SK-N-DZ (cell line): ENCODE results near the gene SOCS3.
A peak's percentile ranks its signal among the peaks of the same experiment; 100 is the strongest.

Experiments used
- DNase-seq: peaks from one replicate; pipeline ENCODE4 v3.0.0-alpha.2; 2015; ENCODE audit warnings: low spot score

SOCS3 gene

DNA sequence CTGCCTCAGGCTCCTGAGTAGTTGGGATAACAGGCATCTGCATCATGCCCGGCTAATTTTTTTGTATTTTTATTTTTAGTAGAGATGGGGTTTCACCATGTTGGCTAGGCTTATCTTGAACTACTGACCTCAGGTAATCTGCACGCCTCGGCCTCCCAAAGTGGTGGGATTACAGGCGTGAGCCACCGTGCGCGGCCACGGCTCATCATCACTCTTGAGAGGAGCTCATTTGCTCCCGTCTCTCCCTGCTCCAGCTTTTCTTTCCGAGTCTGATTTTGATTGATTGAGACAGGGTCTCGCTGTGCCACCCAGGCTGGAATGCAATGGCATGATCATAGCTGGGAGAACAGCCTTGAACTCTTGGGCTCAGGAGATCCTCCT lies 31.2 kb upstream of the SOCS3 start:
- DNase-seq = no peak

- DNase-seq = no peak
These were observed 30.6 kb upstream of the SOCS3 start for GRCh38 chr17:78390241-78391050.

DNA sequence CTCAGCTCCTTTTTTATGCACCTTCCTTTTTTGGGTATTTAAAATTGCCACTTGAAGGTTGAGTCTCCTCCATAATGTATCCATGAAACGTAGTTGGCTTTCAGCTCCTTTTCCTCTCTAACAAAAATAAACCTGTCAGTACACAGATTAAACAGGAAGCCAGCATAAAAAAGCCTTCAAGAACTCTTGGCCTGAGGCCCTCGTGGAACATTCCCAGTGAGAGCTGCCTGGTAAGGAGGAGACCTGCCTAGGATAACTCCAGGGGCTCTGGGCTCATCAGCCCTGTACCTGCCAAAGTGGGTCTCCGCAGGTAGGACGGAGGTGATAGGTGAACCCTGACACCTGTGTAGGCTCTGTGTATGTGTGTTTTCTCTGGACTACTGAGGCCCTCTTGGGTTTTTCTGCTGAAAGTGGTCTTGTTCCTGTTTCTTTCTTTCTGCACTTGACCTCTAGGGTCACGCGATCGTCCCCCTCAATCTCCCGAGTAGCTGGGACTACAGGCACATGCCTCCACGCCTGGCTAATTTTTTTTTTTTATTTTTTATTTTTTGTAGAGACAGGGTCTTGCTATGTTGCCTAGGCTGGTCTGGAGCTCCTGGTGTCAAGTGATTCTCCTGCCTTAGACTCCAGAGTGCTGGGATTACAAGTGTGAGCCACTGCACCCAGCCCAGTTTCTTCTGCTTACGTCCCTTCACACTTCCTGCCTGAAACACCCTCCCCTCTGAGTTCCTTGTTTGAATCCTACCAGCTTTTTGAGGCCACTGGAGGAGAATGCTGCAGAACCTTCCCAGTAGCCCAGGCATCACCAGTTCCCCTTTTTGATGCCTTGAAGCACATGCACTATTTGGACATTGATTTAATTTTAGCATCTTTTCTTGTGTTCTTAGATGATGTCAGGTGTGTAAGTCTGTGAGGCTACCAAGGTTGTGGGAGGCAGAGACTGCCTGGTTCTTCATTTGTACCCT lies 28.4 kb upstream of the SOCS3 start:
- DNase-seq = no peak

- no peak for DNase-seq
These were observed 24.8 kb upstream of the SOCS3 start for GRCh38 chr17:78384479-78385175.

- no peak for DNase-seq
These were observed 24.0 kb upstream of the SOCS3 start for GRCh38 chr17:78383725-78384471.

GRCh38 chr17:78381601-78382232 lies 21.8 kb upstream of the SOCS3 start:
- DNase-seq = no peak

GRCh38 chr17:78380370-78380769 lies 20.5 kb upstream of the SOCS3 start:
- no peak for DNase-seq

DNA sequence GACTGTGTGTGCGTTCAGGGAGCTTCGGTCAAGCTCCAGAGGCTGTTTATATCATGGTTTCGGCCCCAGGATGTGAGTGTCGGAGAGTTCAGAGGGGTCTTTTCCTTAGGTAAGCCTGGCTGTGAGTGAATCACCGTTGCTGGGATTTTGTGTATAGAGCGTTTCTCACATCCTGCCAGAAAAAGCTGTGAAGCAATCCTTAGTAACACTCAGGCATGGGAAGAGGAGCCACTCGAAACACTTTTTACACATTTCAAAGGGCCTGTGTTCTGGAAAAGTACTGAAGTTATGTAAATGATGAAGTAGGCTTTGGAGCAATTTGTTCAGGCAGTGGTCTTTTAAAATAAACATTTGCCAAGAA lies 19.2 kb upstream of the SOCS3 start:
- DNase-seq = no peak

DNA sequence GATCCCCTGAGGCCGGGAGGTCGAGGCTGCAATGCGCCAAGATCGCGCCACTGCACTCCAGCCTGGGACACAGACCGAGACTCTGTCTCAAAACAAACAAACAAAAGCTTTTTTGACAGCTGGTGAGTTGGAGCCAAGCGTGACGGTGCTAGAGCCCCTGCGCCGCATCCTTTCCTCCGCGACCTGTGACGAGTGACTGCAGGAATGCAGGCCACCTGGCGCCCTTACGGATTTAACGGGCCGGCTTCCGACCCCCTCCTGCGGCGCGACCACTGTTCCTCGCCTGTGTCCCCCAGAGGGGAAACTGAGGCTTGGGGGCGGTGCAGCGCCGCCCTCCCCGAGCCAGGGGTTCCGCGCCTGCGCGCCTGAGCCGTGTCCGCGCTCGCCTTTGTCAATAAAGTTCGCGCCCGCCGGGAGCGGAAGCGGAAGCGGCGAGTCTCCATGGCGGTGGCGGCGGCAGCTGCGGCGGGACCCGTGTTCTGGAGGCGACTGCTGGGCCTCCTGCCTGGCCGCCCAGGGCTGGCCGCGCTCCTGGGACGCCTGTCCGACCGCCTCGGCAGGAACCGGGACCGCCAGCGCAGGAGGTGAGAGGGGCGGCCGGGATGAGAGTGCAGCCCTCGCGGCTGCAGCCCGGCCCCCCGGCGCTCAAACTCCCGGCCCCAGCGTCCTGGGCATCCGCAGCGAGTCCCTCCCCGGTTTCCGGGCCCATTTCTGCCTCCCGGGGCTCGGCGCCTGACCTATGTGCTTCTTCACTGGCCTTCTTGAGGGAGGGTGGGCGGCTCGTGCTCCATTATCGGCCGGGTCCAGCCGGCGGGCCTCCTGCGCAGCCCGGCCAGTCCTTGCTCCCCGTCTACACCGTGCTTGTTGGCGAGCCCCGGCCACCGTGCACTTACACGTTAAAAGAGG lies 18.6 kb upstream of the SOCS3 start, which contains the start of gene PGS1:
PGS1 (plus strand) TSS at position 425 of the 906 bp plus-strand sequence; CDS start at position 442, 17 bp downstream.
- peak; percentile 72 for DNase-seq

GRCh38 chr17:78377858-78378224 lies 18.0 kb upstream of the SOCS3 start:
- no peak for DNase-seq

DNA sequence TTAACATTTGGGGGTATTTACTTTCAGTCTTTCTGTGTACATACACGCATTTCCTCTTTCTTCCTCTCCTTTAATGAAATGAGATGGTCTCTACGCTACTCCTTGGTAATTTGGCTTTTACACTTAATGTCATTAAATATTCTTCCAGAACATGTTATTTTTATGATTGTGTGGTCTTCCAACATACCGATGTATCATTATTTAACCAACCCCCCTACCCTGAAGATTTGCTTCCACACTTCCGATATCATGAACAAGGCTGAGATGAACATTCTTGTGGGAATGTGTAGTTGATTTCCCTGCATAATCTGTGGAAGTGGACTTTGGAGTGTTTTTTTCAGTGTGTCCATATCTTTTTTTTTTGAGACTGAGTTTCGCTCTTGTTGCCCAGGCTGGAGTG lies 16.3 kb upstream of the SOCS3 start:
- no peak for DNase-seq

- DNase-seq = no peak
These were observed 15.7 kb upstream of the SOCS3 start for GRCh38 chr17:78375401-78376151.

DNA sequence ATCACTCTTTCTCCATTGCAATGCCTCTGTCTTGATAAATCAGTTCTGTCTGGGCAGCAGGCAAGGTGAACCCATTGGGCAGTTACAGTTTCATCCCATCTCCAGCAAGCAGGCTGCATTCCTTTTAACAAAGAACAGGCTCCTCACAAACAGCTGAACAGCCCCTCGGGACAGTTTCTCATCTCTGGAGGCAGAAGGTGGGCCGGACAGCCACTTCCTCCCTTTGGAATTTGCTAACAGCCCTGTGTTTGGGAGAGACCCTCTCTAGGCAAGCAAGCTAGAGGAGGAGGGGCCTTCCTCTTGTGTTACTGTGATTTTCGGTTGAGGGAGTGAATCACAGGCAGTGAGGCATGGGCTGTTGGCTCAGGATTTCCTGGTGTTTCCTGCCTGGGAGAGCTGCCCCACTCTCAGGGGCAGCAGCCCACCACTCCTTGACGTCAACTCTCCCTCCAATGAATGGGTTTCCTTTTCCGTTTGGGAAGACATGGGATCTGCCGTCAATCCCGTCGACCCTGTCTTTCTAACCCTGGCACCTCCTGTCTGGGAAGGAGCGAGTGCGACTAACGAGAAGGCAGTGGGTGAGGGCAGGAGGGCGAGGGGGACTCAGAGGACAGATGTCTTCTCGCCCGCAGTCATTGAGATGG lies 14.9 kb upstream of the SOCS3 start:
- no peak for DNase-seq

- DNase-seq = no peak
These were observed 14.3 kb upstream of the SOCS3 start for GRCh38 chr17:78374189-78374588.

- no peak for DNase-seq
These were observed 13.0 kb upstream of the SOCS3 start for GRCh38 chr17:78372841-78373240.

DNA sequence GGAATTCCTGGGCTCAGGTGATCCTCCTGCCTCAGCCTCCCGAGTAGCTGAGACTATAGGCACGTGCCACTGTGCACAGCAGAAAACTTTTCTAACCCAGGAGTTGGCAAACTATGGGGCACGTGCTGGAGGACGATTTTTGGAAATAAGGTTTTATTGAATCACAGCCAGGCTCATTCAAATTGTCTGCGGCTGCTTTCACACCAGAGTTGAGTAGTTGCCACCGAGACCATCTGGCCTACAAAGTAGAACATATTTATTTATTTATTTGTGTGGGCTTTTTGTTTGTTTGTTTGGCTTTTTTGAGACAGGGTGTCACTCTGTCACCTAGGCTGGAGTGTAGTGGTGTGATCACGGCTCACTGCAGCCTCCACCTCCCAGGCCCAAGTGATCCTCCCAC lies 11.2 kb upstream of the SOCS3 start:
- DNase-seq = no peak

DNA sequence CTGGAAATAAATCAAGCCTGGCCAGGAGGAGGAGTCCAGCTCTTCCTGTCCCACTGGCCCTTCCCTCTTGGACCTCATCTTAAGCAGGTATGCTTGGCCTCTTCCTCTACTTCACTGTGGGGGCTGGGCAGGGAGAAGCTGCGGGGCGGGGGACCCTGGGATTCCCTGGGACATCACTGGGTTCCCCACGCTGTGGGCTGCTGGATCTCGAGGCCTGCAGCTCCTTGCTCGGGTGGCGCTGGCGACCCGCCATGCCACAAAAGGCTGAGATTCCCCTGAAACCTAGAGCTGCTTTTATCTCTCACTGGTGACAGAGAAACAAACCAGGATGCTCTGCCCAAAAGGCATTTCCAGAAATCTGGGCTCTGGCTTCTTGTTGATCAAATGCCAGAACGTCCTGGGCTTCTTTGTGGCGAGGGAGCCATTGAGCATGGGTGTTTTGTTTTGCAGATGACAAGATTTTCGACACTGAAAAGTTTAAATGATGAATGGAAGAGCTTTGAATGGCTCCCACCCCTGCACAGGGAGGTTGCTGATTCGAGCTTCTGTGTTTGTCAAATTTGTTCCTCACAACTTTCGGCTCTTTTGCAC lies 10.0 kb upstream of the SOCS3 start:
- no peak for DNase-seq

DNA sequence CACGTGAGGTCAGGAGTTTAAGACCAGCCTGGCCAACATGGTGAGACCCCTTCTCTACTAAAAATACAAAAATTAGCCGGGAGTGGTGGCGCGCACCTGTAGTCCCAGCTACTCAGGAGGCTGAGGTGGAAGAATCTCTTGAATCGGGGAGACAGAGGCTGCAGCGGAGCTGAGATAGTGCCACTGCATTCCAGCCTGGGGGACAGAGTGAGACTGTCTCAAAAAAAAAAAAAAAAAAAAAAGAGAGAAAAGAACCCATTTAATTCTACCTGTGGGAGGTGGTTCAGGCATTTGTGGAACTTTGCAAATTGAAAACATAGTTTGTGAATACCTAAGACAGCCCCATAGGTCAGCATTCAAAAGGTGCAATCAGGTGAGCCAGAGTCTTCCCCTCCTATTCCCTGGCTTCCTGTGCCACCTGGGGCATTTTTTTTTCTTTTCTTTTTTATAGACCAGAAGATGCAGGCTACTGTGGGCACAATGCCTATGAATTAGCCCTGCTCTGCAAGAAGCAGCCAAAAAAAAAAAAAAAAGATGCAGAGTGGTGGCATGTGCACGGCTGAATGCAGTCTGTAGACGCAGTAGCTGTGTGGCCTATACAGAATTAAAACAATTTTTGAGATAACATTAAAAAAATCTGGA lies 9.1 kb upstream of the SOCS3 start:
- no peak for DNase-seq
